GM19328 (cell line): ENCODE results near the gene NCK1.

Experiments
- ATAC-seq: cut with Tn5 transposase; IDR thresholded peaks from one replicate; pipeline ENCODE4 v1.9.1; 2021; ENCODE audit warnings: mild to moderate bottlenecking, moderate library complexity; ENCODE audit not compliant: unreplicated experiment

Gene NCK1

DNA sequence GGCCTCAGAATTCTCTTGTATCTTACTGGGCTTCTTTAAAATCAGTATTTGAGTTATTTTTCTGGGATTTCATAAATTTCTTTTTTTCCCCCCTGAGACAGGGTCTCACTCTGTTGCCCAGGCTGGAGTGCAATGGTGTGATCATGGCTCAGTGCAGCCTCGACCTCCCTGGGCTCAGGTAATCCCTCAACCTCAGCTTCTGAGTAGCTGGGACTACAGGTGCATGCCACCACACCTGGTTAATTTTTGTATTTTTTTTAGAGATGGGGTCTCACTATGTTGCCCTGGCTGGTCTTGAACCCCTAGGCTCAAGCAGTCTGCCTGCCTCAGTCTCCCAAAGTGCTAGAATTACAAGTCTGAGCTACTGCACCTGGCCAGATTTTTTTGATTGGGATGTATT is 43.5 kb downstream of the NCK1 start:
- ATAC-seq = no peak

DNA sequence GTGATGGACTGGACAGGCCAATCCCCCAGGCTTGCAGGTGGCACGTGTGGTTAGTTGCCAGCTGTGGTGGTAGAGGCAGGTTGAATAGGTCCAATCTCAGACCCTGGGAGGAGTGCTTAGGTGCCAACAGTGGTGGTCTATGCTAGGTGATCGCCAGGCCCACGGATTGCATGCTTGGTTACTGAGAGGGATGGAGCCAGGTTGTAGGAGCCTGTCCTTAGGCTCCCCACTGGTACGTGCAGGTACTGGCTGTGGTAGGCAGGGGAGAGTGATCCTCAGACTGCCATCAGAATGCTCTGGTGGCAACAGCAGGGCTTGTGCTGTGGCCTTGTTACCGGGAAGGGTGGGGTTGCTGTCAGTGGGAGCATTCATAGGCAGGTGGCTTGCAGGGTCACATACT is 44.7 kb downstream of the NCK1 start:
- no peak for ATAC-seq

DNA sequence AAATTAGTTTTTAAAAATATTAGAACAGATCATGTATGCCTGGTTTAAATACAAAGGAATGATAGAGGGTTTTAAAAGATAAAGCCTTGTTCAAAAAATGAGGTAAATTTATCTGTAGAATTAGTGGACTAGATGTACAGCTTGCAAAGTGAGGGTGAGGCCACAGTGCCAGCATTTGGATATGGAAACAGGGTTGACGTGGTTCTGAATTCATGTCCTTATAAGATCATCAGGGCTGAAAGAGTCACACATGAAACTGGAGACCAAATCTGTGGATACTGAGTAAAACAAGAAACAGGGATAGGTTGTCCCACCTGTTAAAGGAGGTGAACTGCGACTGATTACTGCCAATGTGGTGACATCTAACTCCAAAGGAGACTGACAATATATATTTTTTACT is 46.3 kb downstream of the NCK1 start:
- ATAC-seq = no peak

DNA sequence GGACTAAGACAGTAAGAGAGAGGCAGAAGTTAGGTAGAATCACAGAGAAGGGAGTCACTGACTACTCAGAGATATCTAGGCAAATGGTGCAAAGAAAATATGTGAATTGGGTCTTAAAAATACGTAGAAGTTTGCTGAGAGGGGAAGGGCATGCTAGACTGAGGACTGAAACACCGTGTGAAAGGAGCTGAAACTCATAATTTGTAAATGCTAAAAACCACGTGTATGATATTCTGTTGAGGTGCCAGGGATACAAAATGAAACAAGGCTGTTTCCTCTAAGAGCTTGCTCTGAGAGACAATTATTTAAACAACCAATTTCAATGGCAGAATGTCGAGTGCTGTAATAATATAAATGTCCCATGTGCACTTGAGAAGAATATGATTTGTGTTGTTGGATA is 47.2 kb downstream of the NCK1 start:
- ATAC-seq = no peak

DNA sequence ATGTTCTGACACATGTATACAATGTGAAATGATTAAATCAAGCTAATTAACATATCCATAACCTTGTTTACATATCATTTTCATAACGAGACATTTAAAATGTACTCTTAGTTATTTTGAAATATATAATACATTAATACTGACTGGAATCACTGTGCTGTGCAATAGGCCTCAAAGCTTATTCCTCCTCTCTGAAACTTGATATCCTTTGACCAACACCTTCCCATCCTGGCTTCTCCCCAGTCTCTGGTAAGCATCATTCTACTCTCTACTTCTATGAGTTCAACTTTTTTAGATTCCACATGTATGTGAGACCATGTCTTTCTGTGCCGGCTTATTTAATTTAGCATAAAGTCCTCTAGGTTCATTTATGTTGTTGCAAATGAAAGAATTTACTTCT is 48.7 kb downstream of the NCK1 start:
- no peak for ATAC-seq

DNA sequence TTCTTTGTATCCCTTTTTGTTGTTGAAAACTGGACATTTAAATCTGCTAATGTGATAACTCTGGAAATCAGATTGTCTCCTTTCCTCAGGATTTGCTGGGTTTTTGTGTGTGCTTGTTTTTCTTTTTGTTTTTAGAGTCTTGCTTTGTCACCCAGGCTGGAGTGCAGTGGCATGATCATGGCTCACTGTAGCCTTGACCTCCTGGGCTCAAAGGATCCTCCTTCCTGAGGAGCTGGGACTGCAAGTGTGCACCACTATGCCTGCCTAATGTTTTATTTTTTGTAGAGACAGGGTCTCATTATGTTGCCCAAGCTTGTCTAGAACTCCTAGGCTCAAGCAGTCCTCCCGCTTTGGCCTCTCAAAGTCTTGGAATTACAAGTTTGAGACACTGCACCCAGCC is 51.2 kb downstream of the NCK1 start:
- ATAC-seq = no peak

DNA sequence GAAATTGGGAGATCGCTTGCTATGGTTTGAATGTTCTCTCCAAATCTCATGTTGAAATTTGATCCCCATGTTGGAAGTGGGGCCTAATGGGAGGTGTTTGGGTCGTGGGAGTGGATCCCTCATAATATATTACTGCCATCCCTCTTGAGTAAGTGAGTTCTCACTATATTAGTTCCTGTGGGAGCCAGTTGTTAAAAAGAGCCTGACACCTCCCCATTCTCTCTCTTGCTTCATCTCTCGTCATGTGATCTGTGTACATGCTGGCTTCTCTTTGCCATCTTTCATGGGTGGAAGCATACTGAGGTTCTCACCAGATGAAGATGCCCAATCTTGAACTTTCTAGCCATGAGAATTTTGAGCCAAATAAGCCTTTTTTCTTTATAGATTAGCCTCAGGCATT is 52.7 kb downstream of the NCK1 start:
- no peak for ATAC-seq

DNA sequence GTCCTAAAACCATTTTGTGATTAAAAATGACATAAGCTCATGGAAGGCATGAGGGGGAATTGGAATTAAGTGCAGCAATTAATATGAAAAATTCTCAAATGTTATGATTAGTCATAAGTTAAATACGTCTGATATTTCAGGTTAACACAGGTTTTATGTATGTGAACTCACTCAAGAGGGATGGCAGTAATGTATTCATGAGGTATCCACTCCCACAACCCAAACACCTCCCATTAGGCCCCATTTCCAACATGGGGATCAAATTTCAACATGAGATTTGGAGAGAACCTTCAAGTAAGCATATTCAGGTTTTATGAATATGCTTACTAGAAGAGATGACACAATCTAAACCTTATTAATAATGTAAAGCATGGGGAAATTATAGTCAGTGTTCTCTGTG is 54.2 kb downstream of the NCK1 start:
- ATAC-seq = no peak

DNA sequence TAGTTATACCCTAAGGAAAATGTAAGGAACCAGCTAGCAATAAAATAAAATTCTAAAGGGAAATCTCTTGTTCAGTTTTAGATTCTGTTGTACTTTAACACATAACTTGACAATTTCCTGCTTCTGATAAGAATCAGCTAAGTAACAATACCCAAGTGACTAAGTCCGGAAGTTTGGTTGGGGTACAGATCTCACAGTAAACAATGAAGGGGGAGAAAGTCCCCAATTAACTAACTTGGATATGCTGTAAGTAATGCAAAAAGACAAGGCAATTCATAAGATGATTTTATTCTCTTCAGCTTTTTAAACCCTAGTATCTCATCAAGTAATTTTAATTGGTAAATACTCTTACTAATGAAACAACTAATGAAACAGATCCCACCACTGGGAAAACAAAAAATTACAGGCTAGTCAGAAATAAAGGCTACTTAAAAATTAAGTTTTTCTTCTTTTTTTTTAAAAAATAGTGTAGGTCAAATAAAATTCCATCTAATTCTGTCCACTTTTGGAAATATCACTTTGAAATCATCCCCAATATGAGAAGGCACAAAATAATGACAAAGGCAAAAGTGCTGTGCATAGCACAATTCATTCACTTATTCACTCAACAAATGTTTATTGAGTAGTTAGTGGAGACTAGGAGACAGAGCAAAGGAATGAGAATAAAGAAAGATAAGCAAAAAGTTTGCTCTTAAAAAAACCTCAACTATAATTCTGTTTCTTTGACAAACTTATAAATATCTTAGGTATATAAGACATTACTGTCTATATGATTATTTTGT is 58.0 kb downstream of the NCK1 start:
- ATAC-seq = no peak

DNA sequence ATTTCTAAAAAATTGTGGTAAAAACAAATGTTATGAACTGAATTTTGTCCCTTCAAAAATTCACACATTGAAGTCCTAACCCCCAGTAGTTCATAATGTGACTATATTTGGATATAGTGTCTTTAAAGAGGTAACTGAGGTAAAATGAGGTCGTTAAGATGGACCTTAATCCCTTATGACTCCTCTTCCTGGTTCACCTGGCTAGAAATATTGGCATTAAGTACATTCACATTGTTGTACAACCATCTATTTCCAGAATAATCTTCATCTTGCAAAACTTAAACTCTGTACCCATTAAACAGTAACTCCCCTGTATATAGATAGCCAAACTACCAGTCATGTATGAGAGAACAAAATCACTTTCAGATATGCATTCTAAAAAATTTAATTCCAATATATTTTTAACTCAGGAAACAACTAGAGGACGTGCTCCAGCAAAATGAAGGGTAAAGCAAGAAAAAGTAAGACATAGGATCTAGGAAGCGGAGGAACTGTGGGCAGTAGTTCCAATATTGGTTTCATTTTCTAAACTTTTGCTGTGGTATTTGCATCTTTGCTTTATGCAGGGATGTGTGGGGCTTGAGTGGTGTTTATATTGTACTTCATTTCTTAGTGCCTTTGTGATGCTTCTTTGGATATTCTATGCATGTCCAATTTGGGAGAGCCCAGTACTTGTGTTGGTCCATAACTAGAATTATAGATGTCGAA is 59.0 kb downstream of the NCK1 start:
- ATAC-seq = no peak

DNA sequence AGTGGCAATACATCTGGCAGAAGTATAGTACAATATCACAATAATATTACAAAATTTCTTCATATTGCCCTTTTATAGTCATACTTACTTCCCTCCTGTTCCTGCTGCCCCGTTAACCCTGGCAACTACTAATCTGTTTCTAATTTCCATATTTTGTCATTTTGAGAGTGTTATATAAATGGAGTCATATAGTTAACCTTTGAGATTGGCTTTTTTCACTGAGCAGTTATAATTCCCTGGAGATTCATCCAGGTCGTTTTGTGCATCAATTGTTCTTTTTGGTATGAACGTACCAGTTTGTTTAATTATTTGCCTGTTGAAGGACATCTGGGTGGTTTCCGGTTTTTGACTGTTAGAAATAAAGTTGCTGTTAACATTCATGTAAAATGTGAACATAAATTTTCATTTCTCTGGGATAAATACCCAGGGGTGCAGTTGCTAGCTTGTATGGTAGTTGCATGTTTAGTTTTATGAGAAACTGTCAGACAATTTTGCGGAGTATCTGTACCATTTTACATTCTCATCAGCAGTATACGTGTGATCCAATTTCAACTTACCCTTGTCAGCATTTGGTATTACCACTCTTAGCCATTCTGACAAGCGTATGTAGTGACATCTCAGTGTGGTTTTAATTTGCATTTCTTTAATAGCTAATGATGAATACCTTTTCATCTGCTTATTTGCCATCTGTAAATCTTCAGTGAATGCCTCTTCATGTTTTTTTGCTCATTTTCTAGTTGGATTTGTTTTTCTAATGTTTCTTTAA is 63.6 kb downstream of the NCK1 start:
- ATAC-seq = no peak

DNA sequence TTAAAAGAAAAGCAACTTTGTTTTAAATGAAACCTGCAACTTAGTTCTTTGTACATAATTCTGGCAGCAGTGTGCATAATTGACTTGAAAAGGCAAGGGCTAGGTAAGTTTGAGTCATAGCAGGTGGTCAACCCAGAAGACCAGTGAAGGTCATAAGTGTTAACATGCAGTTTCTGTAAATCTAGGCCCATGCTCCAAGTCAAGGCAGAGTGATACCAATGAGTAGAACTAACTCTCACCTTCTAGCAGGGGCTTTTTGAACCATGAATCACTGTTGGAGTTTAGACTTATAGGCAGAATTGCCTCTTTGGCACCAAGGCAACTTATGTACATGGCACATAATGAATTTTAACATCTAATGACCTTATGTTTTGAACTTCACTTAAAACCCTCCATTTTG is 66.2 kb downstream of the NCK1 start:
- ATAC-seq = no peak

DNA sequence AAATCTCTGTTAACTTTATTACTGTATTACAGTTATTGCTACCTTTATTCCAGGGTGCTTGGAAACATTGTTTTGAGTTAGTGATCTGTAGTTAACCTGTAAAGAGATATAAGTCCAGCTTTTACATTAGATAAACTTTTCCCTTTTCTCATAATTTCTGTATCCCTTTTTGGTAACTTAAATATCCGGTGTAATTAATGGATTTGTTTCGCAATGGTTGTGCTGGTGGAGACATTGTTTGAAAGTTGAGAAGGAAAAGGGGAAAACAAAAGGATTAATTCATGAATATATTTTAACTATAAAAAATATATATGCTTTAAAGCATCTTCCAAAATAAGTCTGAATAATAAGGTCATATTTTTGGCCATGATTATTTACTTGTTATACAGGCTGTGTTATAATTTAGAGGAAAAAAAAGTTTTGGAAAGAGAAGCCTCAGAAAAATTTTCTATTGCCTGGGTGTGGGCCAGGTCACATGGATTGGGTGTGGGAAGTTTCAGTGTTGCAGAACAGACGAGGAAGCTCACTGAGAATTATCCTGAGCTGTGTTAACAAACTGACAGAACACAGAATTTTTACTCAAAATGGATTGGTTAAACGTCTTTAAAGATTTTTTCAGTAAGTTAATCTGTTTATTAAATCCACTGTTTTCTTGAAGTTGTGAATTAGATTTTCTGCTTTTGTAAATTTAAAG is 68.1 kb downstream of the NCK1 start:
- no peak for ATAC-seq

DNA sequence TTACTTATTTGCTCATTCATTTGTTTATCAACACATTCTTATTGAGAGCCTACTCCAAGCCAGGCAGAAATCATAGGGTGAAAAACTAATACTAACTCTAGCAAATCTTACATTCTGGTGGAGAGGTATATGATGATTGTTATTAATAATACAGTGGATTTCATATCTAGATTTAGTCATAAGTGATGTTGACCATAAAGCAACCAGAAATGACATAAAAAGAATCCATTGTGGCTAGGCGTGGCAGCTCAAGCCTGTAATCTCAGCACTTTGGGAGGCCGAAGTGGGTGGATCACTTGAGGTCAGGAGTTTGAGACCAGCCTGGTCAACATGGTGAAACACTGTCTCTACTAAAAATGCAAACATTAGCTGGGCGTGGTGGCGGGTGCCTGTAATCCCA is 69.6 kb downstream of the NCK1 start:
- ATAC-seq = no peak

DNA sequence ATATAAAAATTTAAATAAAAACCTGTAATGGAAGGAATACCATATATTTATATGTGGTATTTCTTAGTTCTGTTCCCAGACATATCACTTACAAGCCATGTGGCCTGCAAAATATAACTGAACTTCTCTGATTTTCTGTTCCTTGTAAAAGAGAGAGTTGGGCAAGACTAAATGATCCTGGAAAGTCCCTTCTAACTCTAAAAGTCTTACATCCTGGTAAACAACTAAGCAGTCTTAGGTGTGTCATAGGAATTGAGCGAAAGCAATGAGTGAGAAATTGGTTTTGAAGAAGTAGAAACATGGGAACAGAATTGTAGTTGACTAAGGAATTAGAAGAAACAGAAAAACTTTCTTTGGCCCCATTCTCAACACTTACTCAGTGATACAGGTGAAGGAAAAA is 70.5 kb downstream of the NCK1 start:
- ATAC-seq = no peak

DNA sequence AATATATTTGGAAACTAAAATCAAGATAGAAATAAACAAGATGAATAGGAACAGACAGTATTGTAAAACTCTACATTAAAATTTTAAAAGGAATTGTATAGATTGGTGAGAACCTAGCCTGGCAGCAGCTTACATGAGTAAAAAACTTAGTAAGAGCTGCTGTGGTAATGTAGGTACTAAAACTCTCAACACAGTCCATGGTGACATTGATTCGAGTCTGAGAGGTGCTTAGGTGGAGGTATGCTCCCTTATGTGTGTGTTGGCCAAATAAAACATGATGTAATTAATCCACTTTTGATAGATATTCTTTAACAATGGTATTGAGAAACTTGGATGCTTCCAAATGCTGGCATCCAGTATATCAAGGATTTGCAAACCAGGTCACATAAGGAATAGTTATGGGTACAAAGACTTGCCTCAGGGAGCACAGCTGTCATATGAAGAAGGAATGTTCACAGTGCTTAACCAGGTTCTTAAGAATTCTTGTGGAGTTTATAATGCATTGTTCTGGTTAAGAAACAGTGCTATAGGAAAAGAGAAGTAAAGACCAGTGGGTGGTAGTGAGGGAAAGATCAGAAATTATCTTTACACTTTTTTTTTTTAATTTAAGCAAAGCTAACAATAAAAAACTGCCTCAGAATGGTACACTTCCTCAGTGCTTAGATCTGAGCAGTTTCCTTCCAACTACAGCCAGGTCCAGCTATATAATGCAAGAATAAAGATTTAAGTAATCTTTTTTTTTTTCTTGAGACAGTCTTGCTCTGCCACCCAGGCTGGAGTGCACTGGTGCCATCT is 71.2 kb downstream of the NCK1 start:
- ATAC-seq = no peak

DNA sequence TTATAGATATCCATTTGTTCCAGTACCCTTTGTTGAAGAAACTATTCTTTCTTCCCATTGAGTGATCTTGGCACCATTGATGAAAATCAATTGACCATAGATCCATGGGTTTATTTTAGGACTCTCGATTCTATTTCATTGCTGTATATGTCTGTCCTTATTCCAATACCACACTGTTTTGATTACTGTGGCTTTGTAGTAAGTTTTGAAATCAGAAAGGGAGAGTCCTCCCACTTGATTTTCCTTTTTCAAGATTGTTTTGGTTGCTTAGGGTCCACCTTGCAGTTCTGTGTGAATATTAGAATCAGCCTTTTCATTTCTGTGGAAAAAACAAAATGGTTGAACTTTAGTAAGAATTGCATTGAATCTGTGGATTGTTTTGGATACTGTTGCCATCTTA is 75.2 kb downstream of the NCK1 start:
- no peak for ATAC-seq

DNA sequence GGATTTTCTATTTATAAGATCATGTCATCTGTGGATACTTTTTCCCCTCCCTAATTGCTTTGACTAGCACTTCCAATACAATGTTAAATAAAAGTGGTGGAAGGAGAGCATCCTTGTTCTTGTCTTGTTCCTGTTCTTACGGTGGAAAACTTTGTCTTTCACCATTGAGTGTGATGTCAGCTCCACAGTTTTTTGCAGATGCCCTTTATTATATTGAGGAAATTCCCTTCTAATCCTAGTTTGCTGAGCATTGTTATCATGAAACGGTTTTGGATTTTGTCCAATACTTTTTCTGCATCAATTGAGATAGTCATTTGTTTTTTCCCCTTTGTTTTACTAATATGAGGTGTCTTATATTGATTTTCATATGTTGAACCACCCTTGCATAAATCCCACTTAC is 75.8 kb downstream of the NCK1 start:
- ATAC-seq = no peak

DNA sequence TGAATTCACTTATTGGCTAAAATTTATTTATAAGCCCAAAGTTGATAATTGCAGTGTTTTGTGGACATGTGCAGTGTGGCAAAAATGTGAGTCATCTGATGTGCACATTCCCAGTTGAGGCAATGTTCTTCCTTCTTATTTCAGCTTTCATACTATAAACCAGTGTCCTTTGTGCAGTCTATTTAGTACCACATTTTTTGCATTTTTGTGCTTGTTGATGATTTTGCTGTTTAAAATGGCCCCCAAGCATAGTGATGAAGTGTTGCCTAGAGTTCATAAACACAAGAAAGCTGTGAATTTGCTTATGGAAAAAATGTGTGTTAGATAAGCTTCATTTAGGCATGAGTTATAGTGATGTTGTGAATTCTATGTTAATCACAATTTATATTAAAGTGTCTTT is 76.3 kb downstream of the NCK1 start:
- ATAC-seq = no peak

DNA sequence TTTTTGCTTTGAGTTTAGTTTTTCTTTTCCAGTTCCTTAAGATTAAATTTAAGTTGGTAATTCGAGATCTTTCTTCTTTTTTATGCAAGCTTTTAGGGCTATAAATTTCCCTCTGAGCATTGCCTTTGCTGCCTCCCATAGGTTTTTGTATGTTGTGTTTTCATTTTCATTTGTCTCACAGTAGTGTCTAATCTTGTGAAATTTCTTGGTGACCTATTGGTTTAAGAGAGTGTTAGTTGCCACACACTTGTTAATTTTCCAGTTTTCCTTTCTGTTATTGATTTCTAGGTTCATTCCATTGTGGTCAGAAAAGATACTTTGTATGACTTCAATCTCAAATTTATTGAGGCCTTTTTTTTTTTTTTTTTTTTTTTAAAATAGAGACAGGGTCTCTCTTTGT is 77.5 kb downstream of the NCK1 start:
- no peak for ATAC-seq

DNA sequence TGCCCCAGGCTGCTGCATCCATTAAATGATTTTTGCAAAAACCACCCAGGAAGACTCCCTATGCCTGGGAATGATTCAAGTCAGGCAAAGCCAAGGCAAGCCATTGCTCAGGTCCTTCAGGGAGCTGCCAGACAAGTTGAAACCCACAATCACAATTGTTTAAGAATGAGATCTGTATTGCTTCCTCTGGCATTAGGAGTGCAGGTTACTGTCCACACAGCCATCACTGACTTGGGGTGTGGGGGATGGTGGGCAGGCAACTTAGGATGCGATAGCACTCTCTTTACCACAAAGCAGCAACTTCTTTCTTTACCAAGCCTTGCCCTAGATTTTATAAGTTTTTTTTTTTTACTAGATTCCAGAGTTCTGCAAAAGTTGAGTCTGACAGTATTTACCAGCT is 80.8 kb downstream of the NCK1 start:
- no peak for ATAC-seq
